GM18867 (cell line): Measurements from ENCODE around the gene BTNL3.
"Not testable (repeated sequence)": the region's sequence is repeated elsewhere in the genome, so short reads cannot be mapped to it uniquely, and the experiment has no call there.

Experiments
- ATAC-seq: cut with Tn5 transposase; IDR thresholded peaks from one replicate; pipeline ENCODE4 v1.9.1; 2021; ENCODE audit warnings: mild to moderate bottlenecking, moderate library complexity; ENCODE audit not compliant: unreplicated experiment

BTNL3 gene

DNA sequence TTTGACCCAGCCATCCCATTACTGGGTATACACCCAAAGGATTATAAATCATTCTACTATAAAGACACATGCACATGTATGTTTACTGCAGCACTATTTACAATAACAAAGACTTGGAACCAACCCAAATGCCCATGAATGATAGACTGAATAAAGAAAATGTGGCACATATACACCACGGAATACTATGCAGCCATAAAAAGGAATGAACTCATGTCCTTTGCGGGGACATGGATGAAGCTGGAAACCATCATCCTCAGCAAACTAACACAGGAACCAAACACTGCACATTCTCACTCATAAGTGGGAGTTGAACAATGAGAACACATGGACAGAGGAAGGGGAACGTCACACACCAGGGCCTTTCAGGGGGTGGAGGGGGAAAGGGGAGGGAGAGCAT, 28.8 kb downstream of the BTNL3 start:
- not testable (repeated sequence) for ATAC-seq

DNA sequence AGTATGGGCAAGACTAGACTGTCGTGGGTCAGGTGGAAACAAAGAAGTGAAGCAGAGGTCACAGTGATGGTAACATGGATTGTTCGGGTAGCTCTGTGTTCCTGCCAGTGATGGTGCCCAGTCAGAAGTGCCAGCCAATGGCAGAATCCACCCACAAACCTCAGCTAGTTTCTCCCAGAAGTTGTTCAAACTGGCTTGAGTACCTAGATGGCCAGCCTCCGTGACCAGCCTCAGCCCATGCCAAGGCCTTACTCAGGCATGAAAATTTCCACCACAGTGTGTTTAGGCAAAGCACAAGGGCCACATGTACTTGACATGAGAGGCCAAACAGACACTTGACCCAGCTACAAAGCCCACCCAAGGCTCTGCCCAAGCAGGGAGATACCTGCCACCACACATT, 32.0 kb downstream of the BTNL3 start:
- no peak for ATAC-seq

DNA sequence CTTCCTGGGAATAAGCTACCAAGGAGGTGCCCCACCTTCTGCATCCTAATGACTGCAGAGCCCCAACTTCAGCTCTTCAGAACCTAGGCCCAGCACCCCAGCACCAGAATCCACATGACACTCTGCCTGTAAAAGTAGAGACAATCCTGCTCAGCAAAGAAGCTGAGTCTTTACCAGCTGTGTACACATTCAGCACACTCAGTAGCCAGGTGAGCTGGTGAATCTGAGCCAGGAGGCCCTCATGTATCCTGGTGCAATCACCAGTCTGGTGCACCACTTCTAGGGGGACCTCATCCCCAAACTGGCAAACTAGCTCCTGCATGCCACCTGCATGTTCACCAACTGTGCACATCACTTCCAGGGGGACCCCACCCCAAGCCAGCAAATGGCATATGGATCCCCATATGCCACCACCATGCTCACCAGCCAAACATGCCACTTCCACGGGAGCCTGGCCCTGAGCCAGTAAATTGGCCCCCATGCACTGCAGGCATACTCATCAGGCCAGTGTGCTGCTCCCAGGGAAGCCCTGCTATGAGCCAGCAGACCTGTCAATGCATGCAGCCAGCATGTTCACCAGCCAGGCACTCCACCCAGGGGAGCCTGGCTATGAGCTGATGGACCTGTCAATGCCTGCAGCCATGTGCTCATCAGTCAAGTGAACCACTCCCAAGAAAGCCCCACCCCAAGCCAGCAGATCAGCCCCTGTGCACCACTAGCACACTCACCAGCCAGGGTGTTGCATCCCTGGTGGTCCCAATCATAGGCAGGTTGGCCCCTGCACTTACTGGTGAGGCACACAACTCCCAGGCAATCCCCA, 35.8 kb downstream of the BTNL3 start:
- ATAC-seq = no peak

DNA sequence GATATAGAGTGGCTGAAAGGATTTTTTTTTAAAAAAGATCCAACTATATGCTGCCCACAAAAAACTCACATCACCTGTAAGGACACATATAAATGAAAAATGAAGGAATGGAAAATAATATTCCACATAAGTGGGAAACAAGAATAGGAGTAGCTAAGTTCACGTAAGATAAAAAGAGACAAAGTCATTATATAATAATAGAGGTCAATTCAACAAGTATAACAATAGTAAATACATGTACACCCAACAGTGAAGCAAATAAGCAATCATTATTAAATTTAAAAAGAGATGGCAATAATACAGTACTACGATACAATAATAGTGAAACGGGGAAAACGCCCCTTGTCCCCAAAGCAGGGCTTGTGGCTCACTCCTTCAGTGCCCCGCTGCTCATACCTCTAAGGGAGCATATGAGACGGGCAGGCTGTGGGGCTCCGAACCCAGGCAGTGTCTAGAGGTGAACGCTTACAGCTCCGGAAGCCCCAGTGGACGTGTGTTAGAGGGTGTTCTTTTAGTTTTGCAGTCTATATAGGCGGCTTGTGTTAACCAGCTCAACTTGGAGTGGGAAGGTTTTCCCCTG, 38.9 kb downstream of the BTNL3 start:
- ATAC-seq = no peak

DNA sequence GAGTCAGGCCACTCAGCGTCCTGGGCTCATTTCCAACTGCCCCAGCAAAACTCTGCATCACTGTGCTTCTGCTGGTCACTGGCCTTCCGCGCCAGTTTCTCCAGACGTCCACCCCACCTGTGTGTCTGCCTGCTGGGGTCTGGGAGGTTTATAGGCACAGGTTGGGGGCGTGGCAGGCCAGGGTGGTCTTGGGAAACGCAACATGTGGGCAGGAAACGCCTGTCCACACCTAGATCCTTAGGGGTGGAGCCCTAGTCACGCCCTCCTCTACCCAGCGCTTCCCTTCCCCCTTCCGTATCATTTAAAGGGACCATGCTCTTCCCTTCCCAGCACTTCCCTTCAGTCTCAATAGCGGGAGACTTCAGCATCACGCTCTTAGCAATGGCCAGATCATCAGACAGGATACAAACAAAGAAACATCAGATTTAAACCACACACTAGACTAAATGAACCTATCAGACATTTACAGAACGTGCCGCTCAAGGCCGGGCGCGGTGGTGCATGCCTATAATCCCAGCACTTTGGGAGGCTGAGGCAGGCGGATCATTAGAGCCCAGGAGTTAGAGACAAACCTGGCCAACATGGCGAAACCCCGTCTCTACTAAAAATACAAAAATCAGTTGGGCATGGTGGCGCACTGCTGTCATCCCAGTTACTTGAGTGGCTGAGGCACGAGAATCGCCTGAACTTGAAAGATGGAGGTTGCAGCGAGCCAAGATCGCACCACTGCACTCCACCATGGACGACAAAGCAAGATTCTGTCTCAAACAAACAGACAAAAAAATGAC, 39.6 kb downstream of the BTNL3 start:
- no peak for ATAC-seq

DNA sequence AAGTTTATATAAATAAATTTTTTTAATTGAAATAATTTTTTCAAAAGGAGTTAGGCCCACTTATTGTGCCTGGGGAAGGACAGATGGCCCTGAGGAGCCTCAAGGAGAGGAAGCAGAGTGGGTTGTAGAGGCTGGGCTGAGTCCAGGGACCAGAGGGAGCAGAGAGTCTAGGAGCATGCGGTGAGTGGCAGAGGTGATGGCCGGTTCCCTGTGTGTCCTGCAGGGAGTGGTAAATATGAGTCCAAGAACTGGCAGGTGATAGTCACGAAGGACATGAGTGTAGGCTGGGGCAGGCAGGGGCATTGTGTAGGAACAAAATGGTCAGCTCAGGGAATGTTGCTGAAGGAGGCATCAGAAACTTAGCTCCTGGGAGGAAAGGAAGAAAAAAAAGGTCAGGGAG, 43.1 kb downstream of the BTNL3 start:
- no peak for ATAC-seq

DNA sequence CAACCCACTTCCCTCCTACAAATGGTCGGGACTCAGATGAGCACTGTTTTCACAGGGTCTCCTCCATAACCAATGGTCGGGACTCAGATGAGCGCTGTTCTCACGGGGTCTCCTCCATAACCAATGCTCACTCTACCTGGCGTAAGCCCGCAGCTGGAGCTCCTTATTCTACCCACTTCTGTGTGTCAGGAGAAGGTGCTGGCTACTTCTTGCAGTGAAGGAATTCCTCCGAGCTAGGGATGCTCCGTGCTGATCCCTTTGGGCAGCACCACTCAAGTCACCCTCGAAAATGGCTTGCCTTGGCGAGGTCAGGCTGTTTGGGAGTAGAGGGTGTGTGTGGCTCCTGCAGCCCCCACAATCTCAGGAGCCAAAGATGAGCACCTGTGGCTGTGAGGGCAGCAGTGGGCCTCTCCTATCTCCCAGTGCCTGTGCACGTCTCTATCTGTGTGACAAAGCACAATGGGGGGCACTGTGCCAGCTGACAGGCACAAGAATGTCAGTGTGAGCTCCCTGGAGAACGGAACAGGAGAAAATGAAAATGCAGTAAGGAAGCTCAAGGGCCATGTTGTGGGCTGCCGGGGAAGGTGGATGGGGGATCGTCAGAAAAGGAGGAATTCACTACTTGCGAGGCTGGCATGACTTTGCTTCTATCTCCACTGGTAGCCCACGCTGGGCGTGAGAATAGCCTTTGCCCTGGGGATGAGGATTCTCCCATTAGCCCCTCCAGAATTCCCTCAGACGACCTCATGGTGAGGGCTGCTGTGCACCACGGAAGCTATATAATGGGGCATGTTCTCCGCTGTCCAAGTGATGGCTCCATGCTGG, 47.6 kb downstream of the BTNL3 start:
- ATAC-seq = no peak

DNA sequence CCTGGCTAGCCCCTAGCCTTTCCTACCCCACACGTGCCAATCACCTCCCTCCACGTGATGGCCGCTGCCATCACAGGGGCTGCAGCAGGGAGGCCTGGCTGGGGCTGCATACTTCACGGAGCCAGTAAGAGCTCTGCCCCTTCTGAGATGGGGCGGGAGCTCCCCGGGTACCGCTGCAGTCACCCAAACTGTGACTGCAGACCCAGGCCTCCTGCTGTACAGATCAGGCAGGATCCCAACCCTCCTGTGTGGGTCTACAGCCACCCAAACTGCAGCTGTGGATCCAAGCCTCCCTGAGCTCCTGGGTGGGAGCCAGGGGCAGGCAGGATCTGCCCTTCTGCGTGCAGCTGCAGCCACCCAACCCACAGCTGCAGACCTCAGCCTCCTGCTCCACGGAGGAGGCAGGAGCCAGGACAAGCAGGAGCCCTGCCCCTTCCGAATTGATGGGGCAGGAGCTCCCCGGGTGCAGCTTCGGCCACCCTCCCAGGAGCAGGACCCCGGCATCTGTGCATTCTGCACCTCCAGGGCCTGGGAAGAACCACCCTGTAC, 48.2 kb downstream of the BTNL3 start:
- no peak for ATAC-seq

DNA sequence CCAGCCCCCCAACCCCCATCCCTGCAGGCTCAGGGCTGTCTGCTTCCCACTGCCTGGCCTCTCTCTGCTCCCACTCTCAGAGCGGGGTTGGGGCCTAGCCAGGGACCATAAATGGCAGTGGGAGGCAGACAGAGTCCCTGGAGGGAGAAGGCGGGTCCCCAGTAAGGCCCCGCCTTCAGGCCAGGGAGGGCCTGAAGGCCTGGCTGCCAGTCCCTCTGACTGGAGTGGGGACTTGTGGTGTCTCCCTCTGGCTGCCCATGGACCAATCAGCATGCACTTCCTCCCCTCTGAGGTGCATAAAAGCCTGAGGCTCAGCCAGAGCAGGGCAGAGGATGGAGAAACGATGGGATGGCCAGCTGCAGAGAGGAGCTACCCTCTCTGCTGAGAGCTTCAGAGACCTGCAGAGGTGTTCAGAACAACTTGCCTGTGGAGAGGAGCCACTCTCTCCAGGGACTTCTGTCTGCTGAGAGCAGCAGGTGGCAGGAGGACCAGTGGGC, 48.8 kb downstream of the BTNL3 start:
- ATAC-seq = no peak

DNA sequence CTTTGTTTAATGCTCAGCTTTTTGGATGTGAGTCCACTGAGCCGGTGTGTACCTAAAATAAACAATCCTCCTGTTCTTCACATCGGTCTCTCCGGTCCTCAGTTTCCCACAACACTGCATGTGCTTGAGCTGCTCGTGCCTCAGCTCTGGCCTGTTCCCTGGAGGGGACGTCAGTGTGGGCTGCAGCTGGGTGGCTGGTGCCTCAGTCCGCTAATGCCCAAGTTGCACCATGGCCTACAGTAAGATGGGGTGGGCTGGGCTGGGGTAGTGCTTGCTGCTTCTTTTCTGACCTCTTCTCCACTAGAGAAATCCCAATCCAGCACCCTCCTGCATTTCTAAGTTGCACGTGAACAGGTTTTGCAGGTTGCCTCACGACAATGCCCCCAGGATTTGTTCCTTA, 50.8 kb downstream of the BTNL3 start:
- no peak for ATAC-seq

DNA sequence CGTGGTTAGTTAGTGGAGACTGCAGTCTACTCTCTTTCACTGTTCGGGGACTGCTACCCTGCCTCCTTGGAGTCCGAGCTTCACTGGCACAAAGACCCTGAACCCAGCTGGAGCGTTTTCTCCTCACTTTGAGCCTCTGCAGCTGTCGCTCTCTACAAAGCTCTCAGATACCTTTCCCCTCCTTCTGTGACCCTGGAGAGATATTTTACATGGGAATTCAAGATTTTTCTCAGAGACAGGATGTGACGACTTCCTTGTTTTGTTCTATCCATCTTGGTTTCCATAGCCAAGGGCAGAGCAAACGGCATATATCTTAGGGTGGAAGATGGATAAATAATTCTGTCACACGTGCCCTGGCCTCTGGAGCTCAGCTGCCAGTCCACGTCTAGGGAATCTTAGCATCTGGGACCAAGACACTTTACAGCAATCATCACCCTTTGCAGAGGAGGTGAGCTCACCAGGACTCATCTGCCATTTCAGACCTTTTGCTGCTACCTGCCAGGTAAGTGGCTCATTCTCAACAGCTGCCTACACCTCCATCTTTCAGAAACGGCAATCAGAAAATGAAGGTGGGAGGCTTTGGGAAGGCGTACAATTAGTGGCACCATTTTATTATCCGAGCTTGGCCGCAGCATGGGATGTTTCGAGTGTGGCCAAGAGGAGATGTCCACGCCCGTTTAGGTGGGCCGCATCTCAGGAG, 51.4 kb downstream of the BTNL3 start, which contains the start of gene BTNL9:
Gene BTNL9 (plus strand): TSS at position 336 of the 700 bp plus-strand sequence. CDS start 5,224 bp downstream, outside the sequence.
- ATAC-seq = no peak

DNA sequence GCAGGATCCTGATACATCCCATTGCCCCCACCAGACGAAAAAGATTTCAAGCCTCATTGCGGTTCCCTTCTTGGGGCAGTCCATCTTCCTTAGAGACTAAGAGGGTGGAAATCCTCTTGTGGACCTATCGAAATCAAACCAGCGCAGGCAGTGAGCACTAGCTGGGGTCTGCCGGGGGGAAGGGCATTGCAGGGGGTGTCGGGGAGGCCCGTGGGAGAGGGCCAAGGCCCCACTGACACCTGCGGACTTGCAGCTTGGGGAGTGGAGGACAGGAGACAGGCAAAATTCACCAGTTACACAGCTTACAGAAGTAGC, 51.9 kb downstream of the BTNL3 start:
- no peak for ATAC-seq

DNA sequence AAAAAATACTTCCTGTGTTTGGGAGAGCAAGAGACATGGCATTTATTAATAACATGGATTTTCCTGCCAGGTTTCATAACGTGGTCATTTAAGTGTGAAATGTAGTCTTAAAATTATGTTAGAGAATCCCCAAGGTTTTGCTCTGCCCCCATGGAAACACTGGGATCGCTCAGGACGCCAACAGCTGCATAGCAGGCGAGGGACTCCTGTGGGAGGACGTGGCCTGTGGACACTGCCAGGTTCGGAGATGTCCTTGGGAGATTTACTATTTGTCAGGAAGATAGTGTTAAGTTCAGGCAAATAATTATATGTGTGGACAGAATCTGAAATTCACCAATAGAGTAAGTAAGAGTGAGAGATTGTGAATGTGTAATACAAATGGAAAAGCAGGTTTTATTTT, 52.4 kb downstream of the BTNL3 start:
- no peak for ATAC-seq

DNA sequence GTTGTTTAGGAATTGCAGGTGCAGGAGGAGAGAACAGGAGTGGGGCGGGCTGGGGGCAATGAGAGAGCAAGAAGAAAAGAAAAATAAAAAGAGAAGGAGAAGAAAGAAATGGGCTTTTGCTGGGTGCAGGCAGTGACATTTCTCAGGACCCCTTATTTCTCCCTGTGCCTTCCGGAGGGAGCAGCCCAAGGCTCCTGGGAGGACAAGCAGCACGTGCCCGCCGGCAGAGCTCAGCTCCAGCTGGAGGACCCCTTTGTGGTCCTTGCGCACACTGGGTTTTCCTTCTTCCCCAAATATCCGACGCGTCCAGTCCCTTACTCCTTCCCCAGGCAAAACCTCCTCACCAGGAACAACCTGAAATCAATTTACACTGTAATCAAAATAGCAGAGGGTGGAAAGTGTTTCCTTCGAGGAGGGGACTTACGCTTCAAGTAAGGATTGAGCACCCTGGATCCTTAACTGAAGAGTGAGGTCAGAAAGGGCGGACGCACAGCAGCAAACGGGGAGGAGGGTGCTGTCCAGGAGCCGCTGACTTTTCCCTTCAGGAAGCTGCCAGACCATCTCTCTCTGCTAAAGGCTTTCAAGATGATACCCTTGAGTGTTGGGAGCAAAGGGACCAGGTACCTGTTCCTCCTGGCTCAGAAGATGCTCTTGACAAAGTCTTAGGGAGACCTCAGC, 53.5 kb downstream of the BTNL3 start:
- ATAC-seq = no peak

DNA sequence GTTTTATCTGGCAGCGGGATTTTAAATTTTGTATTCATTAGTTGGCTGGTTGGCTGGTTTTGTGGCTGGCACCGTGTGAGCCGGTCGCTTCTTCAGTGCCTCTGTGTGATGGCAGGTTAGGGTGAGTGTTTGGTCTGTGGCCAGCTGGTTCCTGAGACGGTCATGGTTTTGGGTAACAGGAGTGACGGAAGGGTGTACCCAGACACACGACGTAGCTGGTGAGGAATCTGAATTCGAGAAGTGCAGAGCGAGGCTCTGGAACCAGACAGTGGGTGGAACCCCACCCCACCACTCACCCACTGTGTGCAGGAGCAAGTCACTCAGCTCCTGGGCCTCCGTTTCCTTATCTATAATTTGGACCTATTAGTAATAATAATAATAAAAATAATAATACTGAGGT, 54.1 kb downstream of the BTNL3 start:
- no peak for ATAC-seq

DNA sequence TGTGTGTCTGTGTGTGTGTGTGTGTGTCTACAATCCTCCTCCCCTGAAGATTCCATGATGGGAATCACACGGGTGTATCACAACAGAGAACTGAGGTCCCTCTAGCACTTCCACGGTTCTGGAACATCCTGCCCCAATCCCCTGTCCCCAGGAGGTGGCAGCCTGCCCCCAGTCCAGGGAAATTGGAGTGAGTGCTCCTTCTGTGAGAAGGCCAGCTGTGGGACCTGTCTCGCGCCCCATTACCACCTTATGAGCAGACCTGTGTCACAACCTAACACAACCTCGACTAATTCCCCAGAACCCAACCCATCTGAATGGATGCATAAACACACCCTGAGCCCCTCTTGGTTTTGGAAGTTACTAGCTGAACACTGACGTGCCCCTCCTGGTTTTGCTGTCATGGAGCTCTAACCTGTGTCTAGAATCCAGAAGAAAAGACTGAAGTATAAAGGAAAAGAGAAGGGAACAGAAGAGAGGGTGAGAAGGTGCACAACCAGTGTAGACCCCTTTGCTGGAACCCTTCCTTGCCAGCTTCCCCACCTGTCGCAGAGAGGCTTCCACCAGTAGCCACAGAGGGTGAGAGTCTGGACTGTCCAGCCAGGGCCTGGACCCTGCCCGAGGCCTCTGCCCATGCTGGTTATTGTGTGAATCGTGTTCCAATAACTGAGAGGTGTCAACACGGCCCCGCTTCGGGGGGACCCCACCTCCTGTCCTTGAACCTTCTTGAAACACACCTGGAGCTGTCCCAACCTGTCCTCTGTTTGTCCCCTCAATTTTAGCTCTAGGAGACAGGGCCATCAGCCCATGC, 54.8 kb downstream of the BTNL3 start:
- no peak for ATAC-seq

DNA sequence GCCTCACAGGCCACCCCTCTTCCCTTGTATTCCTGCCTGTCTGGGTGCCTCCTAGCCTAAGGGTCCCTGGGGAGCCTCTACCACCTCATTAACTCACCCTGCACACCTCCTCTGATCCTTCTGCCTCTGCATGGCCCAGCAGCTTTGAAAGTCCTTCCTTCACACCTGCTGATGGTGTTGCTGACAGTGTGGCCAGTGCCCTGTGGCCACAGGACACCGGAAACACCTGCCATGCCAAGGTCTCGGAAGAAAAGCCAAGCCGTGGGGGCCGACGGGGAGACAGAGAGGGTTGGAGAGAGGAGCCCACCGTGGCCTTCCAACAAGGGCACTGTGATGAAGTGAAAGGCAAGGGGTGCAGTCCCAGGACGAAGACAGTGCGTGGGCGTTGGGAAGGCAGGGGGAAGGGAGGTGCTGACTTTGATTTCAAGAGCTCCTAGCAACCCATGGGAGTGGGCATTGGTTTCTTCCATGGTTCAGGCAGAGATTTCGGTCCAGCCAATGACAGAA, 55.5 kb downstream of the BTNL3 start:
- no peak for ATAC-seq

DNA sequence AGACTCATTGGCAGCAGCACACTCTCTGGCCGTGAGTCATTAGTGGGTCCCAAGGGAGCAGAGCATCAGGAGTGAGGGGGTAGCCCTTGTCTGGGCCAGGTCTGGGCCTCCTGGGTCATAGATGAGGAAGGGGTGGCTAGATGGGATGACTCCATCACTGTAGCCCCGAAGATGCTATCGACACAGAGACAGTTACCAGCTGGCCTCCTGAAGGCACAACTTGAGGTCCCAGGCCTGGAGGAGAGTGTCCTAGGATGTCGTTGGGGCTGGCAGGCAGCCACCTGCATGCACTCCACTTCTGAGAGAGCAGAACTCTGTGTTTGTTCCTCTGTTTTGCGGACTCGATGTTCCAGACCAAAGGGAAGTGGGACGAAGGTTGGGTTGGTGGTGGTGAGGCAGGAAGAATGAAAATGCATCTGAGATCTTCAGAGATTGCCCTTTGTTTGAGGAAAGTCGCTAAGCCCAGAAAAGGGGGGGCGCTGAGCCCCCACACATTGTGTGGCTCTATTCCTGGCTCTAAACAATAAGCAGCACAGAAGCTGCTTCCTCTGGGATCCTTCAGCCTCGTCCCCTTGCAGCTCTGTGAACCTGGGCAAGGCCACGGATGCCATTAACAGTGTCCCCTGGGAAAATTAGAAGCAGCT, 56.1 kb downstream of the BTNL3 start:
- no peak for ATAC-seq
